Fibroblast of skin of right biceps (primary cell): ENCODE results near the gene PRMT5.

ENCODE experiments used
- DNase-seq: peaks from one replicate; pipeline ENCODE4 v3.0.0-alpha.2; 2013

The PRMT5 gene

DNA sequence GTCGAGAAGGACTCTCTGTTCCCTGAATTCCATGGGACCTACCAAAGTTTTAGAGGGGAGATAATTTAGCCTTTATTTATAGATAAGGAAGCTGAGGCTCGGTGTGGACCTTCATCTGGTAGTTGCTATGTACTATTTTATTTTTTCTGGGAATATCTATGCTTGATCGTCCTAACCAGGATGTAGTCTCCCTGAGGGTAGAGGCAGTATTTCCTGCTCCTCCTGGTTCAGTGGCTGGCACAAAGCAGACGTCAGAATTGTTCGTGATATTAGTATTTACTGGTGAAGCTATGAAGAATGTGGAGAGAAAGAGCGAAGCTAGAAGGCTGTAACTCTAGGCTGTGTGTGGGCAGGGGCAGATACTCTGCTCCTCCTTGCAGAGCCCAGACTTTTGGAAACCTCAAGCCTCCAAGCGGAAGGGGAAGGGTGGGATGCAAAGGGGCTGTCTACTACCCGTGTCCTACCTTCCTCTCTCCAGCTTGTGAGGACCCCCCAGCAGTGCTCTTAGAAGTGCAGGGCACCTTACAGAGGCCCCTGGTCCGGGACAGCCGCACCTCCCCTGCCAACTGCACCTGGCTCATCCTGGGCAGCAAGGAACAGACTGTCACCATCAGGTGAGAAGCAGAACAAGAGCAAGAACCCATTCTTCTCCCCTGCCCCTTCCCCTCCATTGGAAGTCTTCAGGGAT, 56.2 kb downstream of the PRMT5 start:
- DNase-seq: no peak

- peak; percentile 81 for DNase-seq
These were observed 56.9 kb downstream of the PRMT5 start for GRCh38 chr14:22872033-22872832.

GRCh38 chr14:22871224-22872032, 57.7 kb downstream of the PRMT5 start, which contains the start of gene LRP10:
TSS of gene LRP10 (plus strand) at chr14:22871740. CDS start at chr14:22872304, 564 bp downstream.
- peak; percentile 75 for DNase-seq

DNA sequence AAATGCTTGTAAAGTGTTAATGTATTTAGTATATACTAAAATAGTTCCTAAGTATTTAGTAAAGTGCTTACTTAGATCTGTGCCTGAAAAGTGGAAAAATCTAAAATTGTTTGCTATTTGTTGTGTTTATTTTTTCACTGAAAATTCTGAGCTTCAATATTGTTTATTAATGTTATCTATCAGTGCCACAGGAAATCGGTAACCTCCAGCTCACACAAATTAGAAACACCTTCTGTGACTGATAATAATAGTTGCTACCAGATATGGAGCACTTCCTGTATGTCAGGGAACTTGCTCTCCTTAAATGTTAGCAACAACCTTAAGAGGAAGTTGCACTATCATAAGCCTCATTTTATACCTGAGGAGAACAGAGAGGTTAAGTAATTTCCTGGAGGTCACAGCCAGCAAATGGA, 58.4 kb downstream of the PRMT5 start:
- no peak for DNase-seq
